Measurements from ENCODE around the gene CEP152.

Gene CEP152

DNA sequence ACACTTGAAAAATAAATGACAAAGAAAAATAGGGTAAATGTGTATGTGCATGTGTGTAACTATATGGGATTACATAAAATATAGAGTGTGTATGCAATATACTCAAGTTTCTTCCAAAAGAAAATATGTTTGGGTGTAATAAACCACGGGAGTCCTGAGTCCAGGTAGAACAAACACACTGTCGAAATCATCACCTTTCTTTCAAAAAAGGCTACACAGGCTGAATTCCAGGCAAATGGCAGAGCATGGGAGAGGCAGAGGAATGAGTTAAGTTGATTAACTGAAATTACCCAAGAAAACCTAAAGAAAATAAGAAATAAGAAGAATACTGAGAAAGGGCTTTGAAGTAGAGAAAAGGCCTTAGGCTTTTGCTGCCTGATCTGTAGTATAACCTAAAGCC lies 26.1 kb downstream of the CEP152 start:
- H3K4me3 ChIP-seq (ENCODE audit: low read depth, low read length): no peak overlapping the region

GRCh38 chr15:48782911-48783310 lies 28.0 kb downstream of the CEP152 start:
- CTCF ChIA-PET: no interaction called here
- no peak for TF ChIP-seq ZNF555 (tag by site-specific recombination; conservative IDR thresholded peaks at IDR 0.05)
- TF ChIP-seq KLF10 (tag by site-specific recombination; IDR thresholded peaks at IDR 0.05): no peak
- TF ChIP-seq ZNF146 (tag by site-specific recombination; IDR thresholded peaks at IDR 0.05): no peak
- TF ChIP-seq HOXA7 (CRISPR knock-in tag; IDR thresholded peaks at IDR 0.05; ENCODE audit: borderline replicate concordance): no peak
- TF ChIP-seq ZBTB20 (tag by site-specific recombination; IDR thresholded peaks at IDR 0.05): no peak
- TF ChIP-seq ZNF223 (tag by site-specific recombination; IDR thresholded peaks at IDR 0.05): no peak
- TF ChIP-seq ZNF114 (tag by site-specific recombination; IDR thresholded peaks at IDR 0.05): no peak
- no peak for TF ChIP-seq ZNF2 (tag by site-specific recombination; IDR thresholded peaks at IDR 0.05)
- no peak for TF ChIP-seq ZNF623 (tag by site-specific recombination; IDR thresholded peaks at IDR 0.05)
- no peak for TF ChIP-seq ZNF658 (tag by site-specific recombination; IDR thresholded peaks at IDR 0.05)
- TF ChIP-seq, protein P1, sequence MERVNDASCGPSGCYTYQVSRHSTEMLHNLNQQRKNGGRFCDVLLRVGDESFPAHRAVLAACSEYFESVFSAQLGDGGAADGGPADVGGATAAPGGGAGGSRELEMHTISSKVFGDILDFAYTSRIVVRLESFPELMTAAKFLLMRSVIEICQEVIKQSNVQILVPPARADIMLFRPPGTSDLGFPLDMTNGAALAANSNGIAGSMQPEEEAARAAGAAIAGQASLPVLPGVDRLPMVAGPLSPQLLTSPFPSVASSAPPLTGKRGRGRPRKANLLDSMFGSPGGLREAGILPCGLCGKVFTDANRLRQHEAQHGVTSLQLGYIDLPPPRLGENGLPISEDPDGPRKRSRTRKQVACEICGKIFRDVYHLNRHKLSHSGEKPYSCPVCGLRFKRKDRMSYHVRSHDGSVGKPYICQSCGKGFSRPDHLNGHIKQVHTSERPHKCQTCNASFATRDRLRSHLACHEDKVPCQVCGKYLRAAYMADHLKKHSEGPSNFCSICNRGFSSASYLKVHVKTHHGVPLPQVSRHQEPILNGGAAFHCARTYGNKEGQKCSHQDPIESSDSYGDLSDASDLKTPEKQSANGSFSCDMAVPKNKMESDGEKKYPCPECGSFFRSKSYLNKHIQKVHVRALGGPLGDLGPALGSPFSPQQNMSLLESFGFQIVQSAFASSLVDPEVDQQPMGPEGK (tag by site-specific recombination; IDR thresholded peaks at IDR 0.05): no peak
- no peak for TF ChIP-seq ZNF747 (tag by site-specific recombination; IDR thresholded peaks at IDR 0.05)
- H3K36me3 ChIP-seq (ENCODE audit: control insufficient read depth in 2 of 2, insufficient read depth in 1 of 2, low read length in 2 of 2): peaks cover 13 to 46% of the 10 kb centered on the region in 2 experiments; a peak in 1 of 3 replicates
- H3K27ac ChIP-seq (ENCODE audit: extremely low read depth, low read depth, low read length): no peak overlapping the region
- no peaks in the 10 kb centered on the region for H3K9me3 ChIP-seq (ENCODE audit: control insufficient read depth, insufficient read depth, low read depth, low read length)
- H3K4me1 ChIP-seq (ENCODE audit: control insufficient read depth, insufficient read depth, low read length): no peaks in the 10 kb centered on the region
- no peak overlapping the region for H3K4me3 ChIP-seq (ENCODE audit: low read depth, low read length)
- POLR2A ChIA-PET: interaction anchor here (0.7 kb wide), 1 partner anchor 28 kb away, joined by 3 read pairs; the partner anchor contains the start of gene CEP152

More for the DNA sequence above, 26.1 kb downstream of the CEP152 start:
- ChIA-PET POLR2A (no interaction called here), CTCF (interaction anchor here (1.2 kb wide), 1 partner anchor 18 kb away, joined by 3 read pairs; no protein-coding TSS in a partner anchor)
- TF ChIP-seq HOXC10 (CRISPR knock-in tag; IDR thresholded peaks at IDR 0.05): no peak
- TF ChIP-seq ZNF549 (tag by site-specific recombination; IDR thresholded peaks at IDR 0.05): no peak
- TF ChIP-seq ZNF660 (tag by site-specific recombination; IDR thresholded peaks at IDR 0.05): no peak
- Histone ChIP-seq H3K9me3 (ENCODE audit: control insufficient read depth, insufficient read depth, low read depth, low read length) (no peaks in the 10 kb centered on the region), H3K4me1 (ENCODE audit: control insufficient read depth, insufficient read depth, low read length) (no peaks in the 10 kb centered on the region), H3K36me3 (ENCODE audit: control insufficient read depth in 2 of 2, insufficient read depth in 1 of 2, low read length in 2 of 2) (peaks cover 19 to 61% of the 10 kb centered on the region in 2 experiments; a peak in 2 of 3 replicates), H3K27ac (ENCODE audit: extremely low read depth, low read depth, low read length) (no peak overlapping the region)

GRCh38 chr15:48781481-48782081 lies 29.3 kb downstream of the CEP152 start:
- ChIA-PET POLR2A (no interaction called here), CTCF (no interaction called here)
- no peak overlapping the region for H3K4me3 ChIP-seq (ENCODE audit: low read depth, low read length)
- peaks cover 12 to 43% of the 10 kb centered on the region in 2 experiments; a peak in 1 of 3 replicates for H3K36me3 ChIP-seq (ENCODE audit: control insufficient read depth in 2 of 2, insufficient read depth in 1 of 2, low read length in 2 of 2)
- TF ChIP-seq SALL2 (tag by site-specific recombination; IDR thresholded peaks at IDR 0.05; ENCODE audit: borderline replicate concordance): no peak
- no peak for TF ChIP-seq SP3 (tag by site-specific recombination; IDR thresholded peaks at IDR 0.05)
- TF ChIP-seq ZNF132 (tag by site-specific recombination; IDR thresholded peaks at IDR 0.05; ENCODE audit: borderline replicate concordance): no peak
- TF ChIP-seq INSM2 (tag by site-specific recombination; IDR thresholded peaks at IDR 0.05): no peak
- no peak for TF ChIP-seq ZNF354C (tag by site-specific recombination; IDR thresholded peaks at IDR 0.05; ENCODE audit: borderline replicate concordance, low read depth)
- TF ChIP-seq, protein P2, sequence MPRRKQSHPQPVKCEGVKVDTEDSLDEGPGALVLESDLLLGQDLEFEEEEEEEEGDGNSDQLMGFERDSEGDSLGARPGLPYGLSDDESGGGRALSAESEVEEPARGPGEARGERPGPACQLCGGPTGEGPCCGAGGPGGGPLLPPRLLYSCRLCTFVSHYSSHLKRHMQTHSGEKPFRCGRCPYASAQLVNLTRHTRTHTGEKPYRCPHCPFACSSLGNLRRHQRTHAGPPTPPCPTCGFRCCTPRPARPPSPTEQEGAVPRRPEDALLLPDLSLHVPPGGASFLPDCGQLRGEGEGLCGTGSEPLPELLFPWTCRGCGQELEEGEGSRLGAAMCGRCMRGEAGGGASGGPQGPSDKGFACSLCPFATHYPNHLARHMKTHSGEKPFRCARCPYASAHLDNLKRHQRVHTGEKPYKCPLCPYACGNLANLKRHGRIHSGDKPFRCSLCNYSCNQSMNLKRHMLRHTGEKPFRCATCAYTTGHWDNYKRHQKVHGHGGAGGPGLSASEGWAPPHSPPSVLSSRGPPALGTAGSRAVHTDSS (tag by site-specific recombination; IDR thresholded peaks at IDR 0.05): no peak
- no peak overlapping the region for H3K27ac ChIP-seq (ENCODE audit: extremely low read depth, low read depth, low read length)
- H3K9me3 ChIP-seq (ENCODE audit: control insufficient read depth, insufficient read depth, low read depth, low read length): no peaks in the 10 kb centered on the region
- no peaks in the 10 kb centered on the region for H3K4me1 ChIP-seq (ENCODE audit: control insufficient read depth, insufficient read depth, low read length)

Data from HEK293 (cell line).